ENCODE measurements around the gene OLFM2.

The OLFM2 gene

DNA sequence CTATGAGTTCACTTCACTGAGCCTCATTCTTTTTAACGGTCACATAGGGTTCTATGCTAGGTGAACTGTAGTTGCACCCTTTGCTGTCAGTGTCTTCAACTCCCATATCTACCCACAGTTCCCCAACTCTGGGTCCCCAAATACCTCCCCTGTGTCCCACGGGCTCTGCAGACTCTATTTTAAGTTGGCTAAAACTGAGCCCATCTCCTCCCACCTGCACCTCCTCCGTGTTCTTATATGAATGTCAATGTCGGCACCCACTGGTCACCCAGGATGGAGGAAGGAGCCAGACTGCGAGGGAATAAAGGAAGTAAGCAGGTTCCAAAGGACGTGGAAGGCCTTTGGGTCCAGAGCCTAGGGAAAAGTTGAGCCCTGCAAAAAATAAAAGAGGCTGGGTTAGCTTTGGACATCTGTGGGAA lies 102.0 kb downstream of the OLFM2 start:
- Histone ChIP-seq H3K4me3 (replicated peaks; ENCODE audit: insufficient read depth, low read length) (peak overlapping the region; percentile 87), H3K27me3 (ENCODE audit: insufficient read depth, poor library complexity, severe bottlenecking) (no peaks in the 10 kb centered on the region), H3K27ac (replicated peaks) (peak overlapping the region; percentile 76; the same call in 1 of the 2 replicates)
- no peak for DNase-seq (ENCODE audit: low read depth in 1 of 2, low spot score in 1 of 2)
- TF ChIP-seq SPI1 (IDR thresholded peaks at IDR 0.05; ENCODE audit: borderline replicate concordance, low read depth) (no peak), POLR2AphosphoS5 (IDR thresholded peaks at IDR 0.05; ENCODE audit: low read depth) (no peak), GABPA (IDR thresholded peaks at IDR 0.05; ENCODE audit: low read depth) (no peak), CTCF (IDR thresholded peaks at IDR 0.05; ENCODE audit: insufficient read depth, low read length) (no peak)
- TF ChIP-seq, protein P1, sequence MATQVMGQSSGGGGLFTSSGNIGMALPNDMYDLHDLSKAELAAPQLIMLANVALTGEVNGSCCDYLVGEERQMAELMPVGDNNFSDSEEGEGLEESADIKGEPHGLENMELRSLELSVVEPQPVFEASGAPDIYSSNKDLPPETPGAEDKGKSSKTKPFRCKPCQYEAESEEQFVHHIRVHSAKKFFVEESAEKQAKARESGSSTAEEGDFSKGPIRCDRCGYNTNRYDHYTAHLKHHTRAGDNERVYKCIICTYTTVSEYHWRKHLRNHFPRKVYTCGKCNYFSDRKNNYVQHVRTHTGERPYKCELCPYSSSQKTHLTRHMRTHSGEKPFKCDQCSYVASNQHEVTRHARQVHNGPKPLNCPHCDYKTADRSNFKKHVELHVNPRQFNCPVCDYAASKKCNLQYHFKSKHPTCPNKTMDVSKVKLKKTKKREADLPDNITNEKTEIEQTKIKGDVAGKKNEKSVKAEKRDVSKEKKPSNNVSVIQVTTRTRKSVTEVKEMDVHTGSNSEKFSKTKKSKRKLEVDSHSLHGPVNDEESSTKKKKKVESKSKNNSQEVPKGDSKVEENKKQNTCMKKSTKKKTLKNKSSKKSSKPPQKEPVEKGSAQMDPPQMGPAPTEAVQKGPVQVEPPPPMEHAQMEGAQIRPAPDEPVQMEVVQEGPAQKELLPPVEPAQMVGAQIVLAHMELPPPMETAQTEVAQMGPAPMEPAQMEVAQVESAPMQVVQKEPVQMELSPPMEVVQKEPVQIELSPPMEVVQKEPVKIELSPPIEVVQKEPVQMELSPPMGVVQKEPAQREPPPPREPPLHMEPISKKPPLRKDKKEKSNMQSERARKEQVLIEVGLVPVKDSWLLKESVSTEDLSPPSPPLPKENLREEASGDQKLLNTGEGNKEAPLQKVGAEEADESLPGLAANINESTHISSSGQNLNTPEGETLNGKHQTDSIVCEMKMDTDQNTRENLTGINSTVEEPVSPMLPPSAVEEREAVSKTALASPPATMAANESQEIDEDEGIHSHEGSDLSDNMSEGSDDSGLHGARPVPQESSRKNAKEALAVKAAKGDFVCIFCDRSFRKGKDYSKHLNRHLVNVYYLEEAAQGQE (IDR thresholded peaks at IDR 0.05; ENCODE audit: insufficient replicate concordance, low read depth), result no peak

GRCh38 chr19:9828551-9829063 lies 107.7 kb downstream of the OLFM2 start:
- Histone ChIP-seq H3K4me3 (replicated peaks; ENCODE audit: insufficient read depth, low read length) (peak overlapping the region; percentile 100), H3K27ac (replicated peaks) (peak overlapping the region; percentile 79), H3K27me3 (ENCODE audit: insufficient read depth, poor library complexity, severe bottlenecking) (no peaks in the 10 kb centered on the region)
- no peak for TF ChIP-seq CTCF (IDR thresholded peaks at IDR 0.05; ENCODE audit: insufficient read depth, low read length)
- no peak for TF ChIP-seq GABPA (IDR thresholded peaks at IDR 0.05; ENCODE audit: low read depth)
- TF ChIP-seq POLR2AphosphoS5 (IDR thresholded peaks at IDR 0.05; ENCODE audit: low read depth), result no peak
- no peak for TF ChIP-seq SPI1 (IDR thresholded peaks at IDR 0.05; ENCODE audit: borderline replicate concordance, low read depth)
- TF ChIP-seq, protein P1 (IDR thresholded peaks at IDR 0.05; ENCODE audit: insufficient replicate concordance, low read depth), result no peak
- peak in 1 of 2 experiments; percentile 13 for DNase-seq (ENCODE audit: low read depth in 1 of 2, low spot score in 1 of 2)

- H3K27ac ChIP-seq (replicated peaks), result peak within 1 kb of the TSS; percentile 79
- peak within 1 kb of the TSS; percentile 100 for H3K4me3 ChIP-seq (replicated peaks; ENCODE audit: insufficient read depth, low read length)
- H3K27me3 ChIP-seq (ENCODE audit: insufficient read depth, poor library complexity, severe bottlenecking), result no peaks in the 10 kb centered on the region
- TF ChIP-seq GABPA (IDR thresholded peaks at IDR 0.05; ENCODE audit: low read depth) (peak; percentile 98), POLR2AphosphoS5 (IDR thresholded peaks at IDR 0.05; ENCODE audit: low read depth) (peak; percentile 84; the same call in 1 of the 2 replicates), SPI1 (IDR thresholded peaks at IDR 0.05; ENCODE audit: borderline replicate concordance, low read depth) (no peak), CTCF (IDR thresholded peaks at IDR 0.05; ENCODE audit: insufficient read depth, low read length) (no peak)
- TF ChIP-seq, protein P1 (IDR thresholded peaks at IDR 0.05; ENCODE audit: insufficient replicate concordance, low read depth), result no peak
- DNase-seq (ENCODE audit: low read depth in 1 of 2, low spot score in 1 of 2), result peak; percentile 93 to 96
Observed at GRCh38 chr19:9827289-9828238, 108.8 kb downstream of the OLFM2 start, which contains the start of gene UBL5. Gene UBL5 (plus strand): TSS chr19:9827918. CDS start chr19:9828338, 420 bp downstream.
